Panc1 (cell line): ENCODE measurements around the gene CAMK2B.

ENCODE experiments used
- CTCF ChIP-seq: fragments of 450-650 bp; IDR thresholded peaks from 2 replicates; pipeline ENCODE4 v1.5.1; 2017; ENCODE audit warnings: mild to moderate bottlenecking
- POLR2AphosphoS5 ChIP-seq: IDR thresholded peaks from 2 replicates; pipeline ENCODE4 v1.6.1; 2012; ENCODE audit warnings: mild to moderate bottlenecking, low read depth, low read length, moderate library complexity
- SIN3A ChIP-seq: IDR thresholded peaks from 2 replicates; pipeline ENCODE4 v1.6.1; 2012; ENCODE audit warnings: low read depth, mild to moderate bottlenecking, low read length, moderate library complexity, borderline replicate concordance; ENCODE audit not compliant: insufficient read depth
- TCF7L2 ChIP-seq: IDR thresholded peaks from 2 replicates; pipeline ENCODE4 v1.6.1; 2011; ENCODE audit warnings: mild to moderate bottlenecking, low read depth, low read length, inconsistent platforms

GRCh38 chr7:44226396-44226753 is 99.0 kb downstream of the CAMK2B start:
- TF ChIP-seq CTCF (no peak), TCF7L2 (no peak), POLR2AphosphoS5 (no peak), SIN3A (no peak)
